HG03469 (cell line): Measurements from ENCODE around the gene CCRL2.

Experiments used
- ATAC-seq: cut with Tn5 transposase; IDR thresholded peaks from one replicate; pipeline ENCODE4 v1.9.1; 2021; ENCODE audit warnings: mild to moderate bottlenecking, moderate library complexity, moderate number of reproducible peaks; ENCODE audit not compliant: unreplicated experiment

CCRL2 gene, protein sequence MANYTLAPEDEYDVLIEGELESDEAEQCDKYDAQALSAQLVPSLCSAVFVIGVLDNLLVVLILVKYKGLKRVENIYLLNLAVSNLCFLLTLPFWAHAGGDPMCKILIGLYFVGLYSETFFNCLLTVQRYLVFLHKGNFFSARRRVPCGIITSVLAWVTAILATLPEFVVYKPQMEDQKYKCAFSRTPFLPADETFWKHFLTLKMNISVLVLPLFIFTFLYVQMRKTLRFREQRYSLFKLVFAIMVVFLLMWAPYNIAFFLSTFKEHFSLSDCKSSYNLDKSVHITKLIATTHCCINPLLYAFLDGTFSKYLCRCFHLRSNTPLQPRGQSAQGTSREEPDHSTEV

DNA sequence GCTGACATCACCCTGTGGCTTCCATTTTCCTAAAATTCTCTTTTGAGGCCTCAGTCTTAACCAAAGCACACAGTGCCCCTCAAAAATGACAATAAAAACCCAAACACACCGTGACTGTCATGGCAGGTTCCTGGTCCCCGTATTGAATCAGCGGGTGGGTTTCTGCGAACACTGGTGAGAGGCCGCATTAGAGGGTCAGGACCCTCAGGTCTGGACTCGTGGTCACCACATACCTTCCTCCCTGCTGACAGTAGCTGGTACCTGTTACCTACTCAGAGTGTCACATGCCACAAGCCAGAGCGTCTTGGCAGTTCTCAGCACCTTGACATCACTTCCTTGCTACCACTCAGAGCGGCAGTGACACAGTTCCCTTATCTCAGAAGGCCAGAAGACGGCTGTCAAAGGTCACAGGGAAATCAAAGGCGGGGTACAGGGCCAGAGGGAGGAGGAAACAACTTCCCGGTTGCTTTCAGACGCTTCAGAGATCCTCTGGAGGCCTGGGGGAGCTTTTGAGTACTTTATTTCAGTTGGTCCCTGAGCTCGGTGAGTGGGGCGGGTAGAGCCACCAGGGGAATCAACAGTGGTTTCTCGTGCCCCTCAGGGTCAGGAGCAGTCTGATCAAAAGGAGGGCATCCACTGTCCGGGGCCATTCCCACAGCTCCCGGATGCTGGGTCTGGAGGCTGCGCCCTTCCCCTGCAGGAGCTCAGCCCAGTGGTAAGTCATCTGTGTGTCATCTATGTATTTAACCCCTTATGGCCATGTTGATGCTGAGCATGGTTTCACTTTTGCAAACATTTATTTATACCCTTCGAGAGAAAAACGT lies at the start of gene CCRL2, which contains the start of gene CCR5AS:
Gene CCRL2, plus strand, starts transcription at position 472 of the 824 bp plus-strand sequence. CDS start 821 bp downstream, outside the sequence.
Gene CCR5AS, minus strand, starts transcription at position 279 of the 824 bp plus-strand sequence.
- no peak for ATAC-seq

DNA sequence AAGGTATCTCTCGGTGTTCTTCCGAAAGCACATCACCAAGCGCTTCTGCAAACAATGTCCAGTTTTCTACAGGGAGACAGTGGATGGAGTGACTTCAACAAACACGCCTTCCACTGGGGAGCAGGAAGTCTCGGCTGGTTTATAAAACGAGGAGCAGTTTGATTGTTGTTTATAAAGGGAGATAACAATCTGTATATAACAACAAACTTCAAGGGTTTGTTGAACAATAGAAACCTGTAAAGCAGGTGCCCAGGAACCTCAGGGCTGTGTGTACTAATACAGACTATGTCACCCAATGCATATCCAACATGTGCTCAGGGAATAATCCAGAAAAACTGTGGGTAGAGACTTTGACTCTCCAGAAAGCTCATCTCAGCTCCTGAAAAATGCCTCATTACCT lies 48.6 kb upstream of the CCRL2 start:
- ATAC-seq, result no peak

DNA sequence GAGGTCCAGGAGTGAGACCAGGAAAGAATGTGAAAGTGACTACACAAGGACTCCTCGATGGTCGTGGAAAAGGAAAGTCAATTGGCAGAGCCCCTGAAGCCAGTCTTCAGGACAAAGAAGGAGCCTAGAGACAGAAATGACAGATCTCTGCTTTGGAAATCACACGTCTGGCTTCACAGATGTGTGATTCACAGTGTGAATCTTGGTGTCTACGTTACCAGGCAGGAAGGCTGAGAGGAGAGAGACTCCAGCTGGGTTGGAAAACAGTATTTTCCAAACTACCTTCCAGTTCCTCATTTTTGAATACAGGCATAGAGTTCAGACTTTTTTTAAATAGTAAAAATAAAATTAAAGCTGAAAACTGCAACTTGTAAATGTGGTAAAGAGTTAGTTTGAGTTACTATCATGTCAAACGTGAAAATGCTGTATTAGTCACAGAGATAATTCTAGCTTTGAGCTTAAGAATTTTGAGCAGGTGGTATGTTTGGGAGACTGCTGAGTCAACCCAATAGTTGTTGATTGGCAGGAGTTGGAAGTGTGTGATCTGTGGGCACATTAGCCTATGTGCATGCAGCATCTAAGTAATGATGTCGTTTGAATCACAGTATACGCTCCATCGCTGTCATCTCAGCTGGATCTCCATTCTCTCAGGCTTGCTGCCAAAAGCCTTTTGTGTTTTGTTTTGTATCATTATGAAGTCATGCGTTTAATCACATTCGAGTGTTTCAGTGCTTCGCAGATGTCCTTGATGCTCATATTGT lies 47.1 kb upstream of the CCRL2 start:
- peak; percentile 55 for ATAC-seq

DNA sequence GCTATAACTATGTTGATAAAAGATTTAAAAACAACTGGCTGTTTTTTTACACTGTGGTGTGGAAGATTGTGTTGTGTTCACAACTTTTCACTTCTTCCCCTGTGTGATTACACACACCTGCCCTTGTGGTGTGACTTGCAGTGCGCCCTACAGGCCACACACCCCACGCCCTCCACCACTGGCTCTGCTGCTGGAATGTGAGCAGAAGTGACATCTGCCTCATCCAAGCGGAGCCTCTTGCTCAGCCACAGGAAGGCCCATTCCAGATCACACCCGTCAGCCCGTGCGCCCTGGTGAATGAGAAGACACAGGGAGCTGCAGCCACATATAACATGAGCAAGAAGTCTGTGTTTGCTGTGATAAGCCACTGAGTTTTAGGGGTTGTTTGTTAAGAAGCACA lies 46.2 kb upstream of the CCRL2 start:
- ATAC-seq, result no peak

DNA sequence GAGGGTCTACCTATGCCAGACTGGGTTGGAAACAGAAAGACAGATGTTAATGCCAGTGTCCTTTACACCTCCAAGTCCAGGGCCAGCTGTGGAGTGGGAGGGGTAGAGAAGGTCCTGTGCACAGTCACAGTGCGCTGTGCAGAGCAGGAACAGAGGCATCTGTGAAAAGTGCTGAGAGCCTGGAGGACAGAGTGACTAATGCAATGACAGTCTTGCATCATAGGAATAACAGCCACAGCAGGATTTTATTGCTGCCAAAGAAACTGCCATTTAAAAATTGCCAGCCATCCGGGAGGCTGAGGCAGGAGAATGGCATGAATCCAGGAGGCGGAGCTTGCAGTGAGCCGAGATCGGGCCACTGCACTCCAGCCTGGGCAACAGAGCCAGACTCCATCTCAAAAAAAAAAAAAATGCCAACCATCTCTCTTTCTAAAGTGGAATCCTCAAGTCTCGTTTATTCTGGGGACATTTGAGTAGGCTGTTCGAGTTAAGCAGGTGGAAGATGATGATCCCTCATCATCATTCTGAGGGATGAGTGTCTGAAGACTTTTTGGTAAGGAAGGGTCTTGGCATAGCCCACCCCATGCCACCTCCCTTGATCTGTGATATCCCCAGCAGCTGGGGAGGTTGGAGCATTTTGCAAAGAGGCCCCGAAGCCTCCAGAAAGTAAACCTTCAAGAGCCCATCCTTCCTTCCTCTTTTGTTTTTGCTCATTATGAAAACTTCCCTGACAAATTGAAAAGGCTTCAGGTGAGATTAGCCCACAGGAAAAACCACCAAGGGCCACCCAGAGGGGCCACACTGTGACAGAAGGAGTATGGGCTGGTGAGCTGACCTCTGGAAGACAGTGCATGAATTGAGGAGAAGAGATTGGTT lies 45.4 kb upstream of the CCRL2 start:
- no peak for ATAC-seq

DNA sequence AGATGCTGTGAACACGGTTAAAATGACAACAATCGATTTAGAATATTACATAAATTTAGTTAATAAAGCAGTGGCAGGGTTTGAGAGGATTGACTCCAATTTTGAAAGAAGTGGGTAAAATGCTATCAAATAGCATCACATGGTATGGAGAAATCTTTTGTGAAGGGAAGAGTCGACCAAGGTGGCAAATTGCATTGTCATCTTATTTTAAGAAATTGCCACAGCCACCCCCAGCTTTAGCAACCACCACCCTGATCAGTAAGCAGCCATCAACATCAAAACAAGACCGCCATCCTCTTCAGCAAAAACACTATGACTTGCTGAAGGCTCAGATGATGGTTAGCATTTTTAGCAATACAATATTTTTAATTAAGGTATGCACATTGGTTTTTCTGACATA lies 42.0 kb upstream of the CCRL2 start:
- no peak for ATAC-seq

DNA sequence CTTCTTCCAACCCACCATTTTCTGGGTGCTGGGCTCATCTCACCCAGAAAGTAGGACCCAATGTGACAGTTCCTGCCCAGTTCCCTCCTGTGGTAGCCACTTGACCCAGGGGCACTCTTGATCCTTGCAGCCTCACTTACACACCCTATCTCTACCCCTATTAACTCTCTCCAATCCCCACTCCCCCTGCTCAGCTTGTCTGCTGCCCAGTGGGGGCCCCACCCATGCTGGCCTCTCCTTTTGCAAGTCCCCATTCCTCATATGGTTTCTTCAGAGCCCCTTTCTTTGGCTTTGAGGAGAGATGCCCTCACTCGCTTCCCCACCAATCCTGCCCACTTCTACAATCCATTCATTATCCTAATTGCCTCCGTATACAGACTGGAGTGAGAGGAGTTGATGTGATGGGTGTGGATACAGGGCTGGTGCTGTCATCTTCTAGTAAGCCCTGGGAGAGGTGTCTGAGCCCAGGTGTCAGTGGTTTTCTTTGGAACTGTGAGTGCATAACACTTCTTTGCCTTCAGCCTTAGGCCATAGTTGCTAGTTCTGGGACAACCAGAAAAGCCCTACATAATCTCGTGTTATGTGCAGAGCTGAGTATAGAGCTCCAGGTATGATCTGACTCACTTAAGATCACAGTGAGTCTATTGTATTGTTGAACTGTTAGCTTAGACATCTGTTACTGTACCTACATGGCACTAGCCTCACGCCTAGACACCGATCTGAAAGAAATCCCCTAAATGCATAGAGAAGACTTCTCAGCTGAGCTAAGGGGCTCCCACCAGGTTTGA lies 41.1 kb upstream of the CCRL2 start:
- no peak for ATAC-seq

DNA sequence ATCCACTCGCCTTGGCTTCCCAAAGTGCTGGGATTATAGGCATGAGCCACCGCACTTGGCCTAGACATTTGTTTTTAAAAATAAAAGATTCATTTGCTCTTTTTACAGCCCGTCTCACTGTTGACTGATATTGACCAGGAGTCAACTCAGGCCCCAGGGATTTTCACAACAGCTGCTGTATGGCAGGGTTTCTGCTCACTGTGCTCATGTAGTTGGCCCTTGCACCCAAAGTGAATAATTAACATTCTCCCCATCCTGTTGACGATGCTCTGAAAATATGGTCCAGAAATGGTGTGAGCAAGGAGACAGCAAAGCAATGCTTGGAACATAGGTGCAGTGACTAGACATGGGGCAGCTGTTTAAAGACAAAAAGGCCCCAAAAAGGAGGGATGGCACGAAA lies 39.2 kb upstream of the CCRL2 start:
- no peak for ATAC-seq

DNA sequence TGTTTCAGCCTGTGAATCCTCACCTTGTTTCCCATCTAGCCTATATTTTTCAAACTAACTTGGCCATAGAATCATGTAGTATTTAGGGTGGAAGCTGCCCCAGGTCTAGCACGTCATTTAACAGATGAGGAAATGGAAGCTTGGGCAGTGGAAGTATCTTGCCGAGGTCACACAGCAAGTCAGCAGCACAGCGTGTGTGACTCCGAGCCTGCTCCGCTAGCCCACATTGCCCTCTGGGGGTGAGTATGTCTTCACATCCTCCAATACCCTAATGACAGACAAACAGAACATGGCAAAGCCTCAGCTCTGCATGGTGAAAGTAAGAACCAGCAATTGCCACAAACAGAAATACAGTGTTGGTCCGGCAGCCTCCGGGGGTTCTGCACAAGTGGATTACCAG lies 38.5 kb upstream of the CCRL2 start:
- no peak for ATAC-seq

DNA sequence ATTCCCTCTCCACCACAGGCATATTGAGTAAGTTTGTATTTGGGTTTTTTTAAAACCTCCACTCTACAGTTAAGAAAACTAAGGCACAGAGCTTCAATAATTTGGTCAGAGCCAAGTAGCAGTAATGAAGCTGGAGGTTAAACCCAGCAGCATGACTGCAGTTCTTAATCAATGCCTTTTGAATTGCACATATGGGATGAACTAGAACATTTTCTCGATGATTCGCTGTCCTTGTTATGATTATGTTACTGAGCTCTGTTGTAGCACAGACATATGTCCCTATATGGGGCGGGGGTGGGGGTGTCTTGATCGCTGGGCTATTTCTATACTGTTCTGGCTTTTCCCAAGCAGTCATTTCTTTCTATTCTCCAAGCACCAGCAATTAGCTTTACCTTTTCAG lies 37.9 kb upstream of the CCRL2 start:
- ATAC-seq, result no peak

DNA sequence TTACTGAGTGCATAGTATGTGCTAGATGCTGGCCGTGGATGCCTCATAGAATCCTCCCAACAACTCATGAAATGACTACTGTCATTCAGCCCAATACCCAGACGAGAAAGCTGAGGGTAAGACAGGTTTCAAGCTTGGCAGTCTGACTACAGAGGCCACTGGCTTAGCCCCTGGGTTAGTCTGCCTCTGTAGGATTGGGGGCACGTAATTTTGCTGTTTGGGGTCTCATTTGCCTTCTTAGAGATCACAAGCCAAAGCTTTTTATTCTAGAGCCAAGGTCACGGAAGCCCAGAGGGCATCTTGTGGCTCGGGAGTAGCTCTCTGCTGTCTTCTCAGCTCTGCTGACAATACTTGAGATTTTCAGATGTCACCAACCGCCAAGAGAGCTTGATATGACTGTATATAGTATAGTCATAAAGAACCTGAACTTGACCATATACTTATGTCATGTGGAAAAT lies 37.4 kb upstream of the CCRL2 start:
- peak; percentile 66 for ATAC-seq

DNA sequence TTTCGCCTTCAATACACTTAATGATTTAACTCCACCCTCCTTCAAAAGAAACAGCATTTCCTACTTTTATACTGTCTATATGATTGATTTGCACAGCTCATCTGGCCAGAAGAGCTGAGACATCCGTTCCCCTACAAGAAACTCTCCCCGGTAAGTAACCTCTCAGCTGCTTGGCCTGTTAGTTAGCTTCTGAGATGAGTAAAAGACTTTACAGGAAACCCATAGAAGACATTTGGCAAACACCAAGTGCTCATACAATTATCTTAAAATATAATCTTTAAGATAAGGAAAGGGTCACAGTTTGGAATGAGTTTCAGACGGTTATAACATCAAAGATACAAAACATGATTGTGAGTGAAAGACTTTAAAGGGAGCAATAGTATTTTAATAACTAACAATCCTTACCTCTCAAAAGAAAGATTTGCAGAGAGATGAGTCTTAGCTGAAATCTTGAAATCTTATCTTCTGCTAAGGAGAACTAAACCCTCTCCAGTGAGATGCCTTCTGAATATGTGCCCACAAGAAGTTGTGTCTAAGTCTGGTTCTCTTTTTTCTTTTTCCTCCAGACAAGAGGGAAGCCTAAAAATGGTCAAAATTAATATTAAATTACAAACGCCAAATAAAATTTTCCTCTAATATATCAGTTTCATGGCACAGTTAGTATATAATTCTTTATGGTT lies 36.1 kb upstream of the CCRL2 start, which contains the start of gene CCR5:
Gene CCR5, plus strand, starts transcription at position 108 of the 680 bp plus-strand sequence. CDS start 1,957 bp downstream, outside the sequence.
- no peak for ATAC-seq

DNA sequence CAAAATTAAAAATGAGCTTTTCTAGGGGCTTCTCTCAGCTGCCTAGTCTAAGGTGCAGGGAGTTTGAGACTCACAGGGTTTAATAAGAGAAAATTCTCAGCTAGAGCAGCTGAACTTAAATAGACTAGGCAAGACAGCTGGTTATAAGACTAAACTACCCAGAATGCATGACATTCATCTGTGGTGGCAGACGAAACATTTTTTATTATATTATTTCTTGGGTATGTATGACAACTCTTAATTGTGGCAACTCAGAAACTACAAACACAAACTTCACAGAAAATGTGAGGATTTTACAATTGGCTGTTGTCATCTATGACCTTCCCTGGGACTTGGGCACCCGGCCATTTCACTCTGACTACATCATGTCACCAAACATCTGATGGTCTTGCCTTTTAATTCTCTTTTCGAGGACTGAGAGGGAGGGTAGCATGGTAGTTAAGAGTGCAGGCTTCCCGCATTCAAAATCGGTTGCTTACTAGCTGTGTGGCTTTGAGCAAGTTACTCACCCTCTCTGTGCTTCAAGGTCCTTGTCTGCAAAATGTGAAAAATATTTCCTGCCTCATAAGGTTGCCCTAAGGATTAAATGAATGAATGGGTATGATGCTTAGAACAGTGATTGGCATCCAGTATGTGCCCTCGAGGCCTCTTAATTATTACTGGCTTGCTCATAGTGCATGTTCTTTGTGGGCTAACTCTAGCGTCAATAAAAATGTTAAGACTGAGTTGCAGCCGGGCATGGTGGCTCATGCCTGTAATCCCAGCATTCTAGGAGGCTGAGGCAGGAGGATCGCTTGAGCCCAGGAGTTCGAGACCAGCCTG lies 35.3 kb upstream of the CCRL2 start:
- ATAC-seq, result no peak

DNA sequence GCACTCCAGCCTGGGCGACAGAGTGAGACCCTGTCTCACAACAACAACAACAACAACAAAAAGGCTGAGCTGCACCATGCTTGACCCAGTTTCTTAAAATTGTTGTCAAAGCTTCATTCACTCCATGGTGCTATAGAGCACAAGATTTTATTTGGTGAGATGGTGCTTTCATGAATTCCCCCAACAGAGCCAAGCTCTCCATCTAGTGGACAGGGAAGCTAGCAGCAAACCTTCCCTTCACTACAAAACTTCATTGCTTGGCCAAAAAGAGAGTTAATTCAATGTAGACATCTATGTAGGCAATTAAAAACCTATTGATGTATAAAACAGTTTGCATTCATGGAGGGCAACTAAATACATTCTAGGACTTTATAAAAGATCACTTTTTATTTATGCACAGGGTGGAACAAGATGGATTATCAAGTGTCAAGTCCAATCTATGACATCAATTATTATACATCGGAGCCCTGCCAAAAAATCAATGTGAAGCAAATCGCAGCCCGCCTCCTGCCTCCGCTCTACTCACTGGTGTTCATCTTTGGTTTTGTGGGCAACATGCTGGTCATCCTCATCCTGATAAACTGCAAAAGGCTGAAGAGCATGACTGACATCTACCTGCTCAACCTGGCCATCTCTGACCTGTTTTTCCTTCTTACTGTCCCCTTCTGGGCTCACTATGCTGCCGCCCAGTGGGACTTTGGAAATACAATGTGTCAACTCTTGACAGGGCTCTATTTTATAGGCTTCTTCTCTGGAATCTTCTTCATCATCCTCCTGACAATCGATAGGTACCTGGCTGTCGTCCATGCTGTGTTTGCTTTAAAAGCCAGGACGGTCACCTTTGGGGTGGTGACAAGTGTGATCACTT lies 34.3 kb upstream of the CCRL2 start:
- ATAC-seq, result no peak

DNA sequence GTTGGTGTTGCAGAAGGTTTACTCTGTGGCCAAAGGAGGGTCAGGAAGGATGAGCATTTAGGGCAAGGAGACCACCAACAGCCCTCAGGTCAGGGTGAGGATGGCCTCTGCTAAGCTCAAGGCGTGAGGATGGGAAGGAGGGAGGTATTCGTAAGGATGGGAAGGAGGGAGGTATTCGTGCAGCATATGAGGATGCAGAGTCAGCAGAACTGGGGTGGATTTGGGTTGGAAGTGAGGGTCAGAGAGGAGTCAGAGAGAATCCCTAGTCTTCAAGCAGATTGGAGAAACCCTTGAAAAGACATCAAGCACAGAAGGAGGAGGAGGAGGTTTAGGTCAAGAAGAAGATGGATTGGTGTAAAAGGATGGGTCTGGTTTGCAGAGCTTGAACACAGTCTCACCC lies 32.3 kb upstream of the CCRL2 start:
- ATAC-seq, result no peak

DNA sequence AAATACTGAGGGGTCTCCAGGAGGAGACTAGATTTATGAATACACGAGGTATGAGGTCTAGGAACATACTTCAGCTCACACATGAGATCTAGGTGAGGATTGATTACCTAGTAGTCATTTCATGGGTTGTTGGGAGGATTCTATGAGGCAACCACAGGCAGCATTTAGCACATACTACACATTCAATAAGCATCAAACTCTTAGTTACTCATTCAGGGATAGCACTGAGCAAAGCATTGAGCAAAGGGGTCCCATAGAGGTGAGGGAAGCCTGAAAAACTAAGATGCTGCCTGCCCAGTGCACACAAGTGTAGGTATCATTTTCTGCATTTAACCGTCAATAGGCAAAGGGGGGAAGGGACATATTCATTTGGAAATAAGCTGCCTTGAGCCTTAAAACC lies 31.8 kb upstream of the CCRL2 start:
- ATAC-seq, result no peak

DNA sequence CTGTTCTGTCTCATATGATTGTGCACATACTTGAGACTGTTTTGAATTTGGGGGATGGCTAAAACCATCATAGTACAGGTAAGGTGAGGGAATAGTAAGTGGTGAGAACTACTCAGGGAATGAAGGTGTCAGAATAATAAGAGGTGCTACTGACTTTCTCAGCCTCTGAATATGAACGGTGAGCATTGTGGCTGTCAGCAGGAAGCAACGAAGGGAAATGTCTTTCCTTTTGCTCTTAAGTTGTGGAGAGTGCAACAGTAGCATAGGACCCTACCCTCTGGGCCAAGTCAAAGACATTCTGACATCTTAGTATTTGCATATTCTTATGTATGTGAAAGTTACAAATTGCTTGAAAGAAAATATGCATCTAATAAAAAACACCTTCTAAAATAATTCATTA lies 31.2 kb upstream of the CCRL2 start:
- no peak for ATAC-seq
